Measurements from ENCODE around the gene PRR14.

DNA sequence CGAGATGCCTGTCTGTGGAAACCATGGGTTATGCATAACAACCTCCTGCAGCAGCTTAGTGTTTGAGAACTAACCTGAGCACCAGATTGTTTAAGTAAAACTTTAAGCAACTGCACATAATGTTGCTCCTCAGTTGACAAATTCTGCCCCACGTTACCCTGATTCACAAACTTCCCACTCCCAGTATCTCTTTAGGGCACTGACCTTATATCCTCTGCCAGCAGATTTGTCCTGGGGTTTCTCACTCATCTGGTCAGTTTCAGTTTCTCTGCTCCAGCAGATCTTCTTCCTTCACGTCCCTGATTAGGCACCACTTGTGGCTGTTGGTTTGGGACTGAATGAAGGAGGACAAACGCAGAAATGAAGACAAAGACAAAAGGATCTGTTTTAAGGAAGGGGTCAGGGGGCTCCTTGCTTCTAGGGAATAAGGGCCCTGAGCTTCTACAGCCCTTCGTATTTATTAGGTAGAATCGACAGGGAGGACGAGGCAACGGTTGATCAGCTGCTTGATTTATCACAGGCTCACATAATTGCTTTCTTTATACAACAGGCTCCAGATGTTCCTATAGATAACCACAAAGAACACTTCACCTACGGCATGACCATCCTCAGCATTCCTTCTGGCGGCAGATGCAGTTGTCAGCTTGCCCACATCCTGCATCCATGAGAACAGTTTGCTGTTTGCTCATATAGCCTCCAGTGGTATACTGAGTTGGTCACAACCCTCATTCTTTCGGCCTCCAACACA, 27.1 kb upstream of the PRR14 start:
- TF ChIP-seq, protein P1, sequence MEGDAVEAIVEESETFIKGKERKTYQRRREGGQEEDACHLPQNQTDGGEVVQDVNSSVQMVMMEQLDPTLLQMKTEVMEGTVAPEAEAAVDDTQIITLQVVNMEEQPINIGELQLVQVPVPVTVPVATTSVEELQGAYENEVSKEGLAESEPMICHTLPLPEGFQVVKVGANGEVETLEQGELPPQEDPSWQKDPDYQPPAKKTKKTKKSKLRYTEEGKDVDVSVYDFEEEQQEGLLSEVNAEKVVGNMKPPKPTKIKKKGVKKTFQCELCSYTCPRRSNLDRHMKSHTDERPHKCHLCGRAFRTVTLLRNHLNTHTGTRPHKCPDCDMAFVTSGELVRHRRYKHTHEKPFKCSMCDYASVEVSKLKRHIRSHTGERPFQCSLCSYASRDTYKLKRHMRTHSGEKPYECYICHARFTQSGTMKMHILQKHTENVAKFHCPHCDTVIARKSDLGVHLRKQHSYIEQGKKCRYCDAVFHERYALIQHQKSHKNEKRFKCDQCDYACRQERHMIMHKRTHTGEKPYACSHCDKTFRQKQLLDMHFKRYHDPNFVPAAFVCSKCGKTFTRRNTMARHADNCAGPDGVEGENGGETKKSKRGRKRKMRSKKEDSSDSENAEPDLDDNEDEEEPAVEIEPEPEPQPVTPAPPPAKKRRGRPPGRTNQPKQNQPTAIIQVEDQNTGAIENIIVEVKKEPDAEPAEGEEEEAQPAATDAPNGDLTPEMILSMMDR (IDR thresholded peaks at IDR 0.05): no peak
- TF ChIP-seq POLR2AphosphoS5 (IDR thresholded peaks at IDR 0.05; ENCODE audit: low read depth, low read length) (no peak), SIN3A (IDR thresholded peaks at IDR 0.05; ENCODE audit: borderline replicate concordance, insufficient read depth, low read depth, low read length) (no peak)

Measured in Panc1 (cell line).